Neural progenitor cell (in vitro differentiated cells): ENCODE measurements around the gene MEI1.

ENCODE experiments used
- EZH2 ChIP-seq: fragments of 200-600 bp; sonication (generic); IDR thresholded peaks from 2 replicates; pipeline ENCODE4 v1.6.1; 2017; ENCODE audit warnings: antibody characterized with exemption, mild to moderate bottlenecking, moderate library complexity
- EZH2phosphoT487 ChIP-seq: fragments of 200-600 bp; sonication (generic); IDR thresholded peaks from 2 replicates; pipeline ENCODE4 v1.6.1; 2017; ENCODE audit warnings: antibody characterized with exemption

GRCh38 chr22:41820447-41820846, 121.1 kb downstream of the MEI1 start:
- TF ChIP-seq EZH2phosphoT487 (no peak), EZH2 (no peak)
